HG02610 (cell line): ENCODE data around the gene SMAGP.
"Not testable (repeated sequence)": the region's sequence is repeated elsewhere in the genome, so short reads cannot be mapped to it uniquely, and the experiment has no call there.

ENCODE experiments used
- ATAC-seq: cut with Tn5 transposase; IDR thresholded peaks from one replicate; pipeline ENCODE4 v1.9.1; 2021; ENCODE audit warnings: mild to moderate bottlenecking, moderate library complexity; ENCODE audit not compliant: unreplicated experiment

The SMAGP gene

GRCh38 chr12:51270067-51270950, at the start of gene SMAGP:
TSS of gene SMAGP (minus strand) at chr12:51270415. CDS start at chr12:51269278, 1,137 bp downstream.
- ATAC-seq, result peak; percentile 70

GRCh38 chr12:51318846-51319599, 48.8 kb upstream of the SMAGP start:
- ATAC-seq, result no peak

- not testable (repeated sequence) for ATAC-seq
Observed at GRCh38 chr12:51318057-51318806, 48.0 kb upstream of the SMAGP start.

- no peak for ATAC-seq
Observed at GRCh38 chr12:51311389-51311788, 41.2 kb upstream of the SMAGP start.

- ATAC-seq, result no peak
Observed at GRCh38 chr12:51307655-51308593, 37.7 kb upstream of the SMAGP start.

- no peak for ATAC-seq
Observed at GRCh38 chr12:51306507-51306906, 36.3 kb upstream of the SMAGP start.

- not testable (repeated sequence) for ATAC-seq
Observed at GRCh38 chr12:51300768-51301167, 30.6 kb upstream of the SMAGP start.

- ATAC-seq, result no peak
Observed at GRCh38 chr12:51295651-51296050, 25.4 kb upstream of the SMAGP start.

- not testable (repeated sequence) for ATAC-seq
Observed at GRCh38 chr12:51294097-51294496, 23.9 kb upstream of the SMAGP start.

- ATAC-seq, result no peak
Observed at GRCh38 chr12:51293696-51294095, 23.5 kb upstream of the SMAGP start.

GRCh38 chr12:51291603-51292513, 21.6 kb upstream of the SMAGP start:
- ATAC-seq, result not testable (repeated sequence)

GRCh38 chr12:51285843-51286242, 15.6 kb upstream of the SMAGP start:
- ATAC-seq, result no peak

- ATAC-seq, result no peak
Observed at GRCh38 chr12:51281202-51281924, 11.1 kb upstream of the SMAGP start.

GRCh38 chr12:51275088-51275487, 4.9 kb upstream of the SMAGP start:
- no peak for ATAC-seq

- not testable (repeated sequence) for ATAC-seq
Observed at GRCh38 chr12:51272810-51273209, 2.6 kb upstream of the SMAGP start.

GRCh38 chr12:51270951-51271518, 820 bp upstream of the SMAGP start:
- no peak for ATAC-seq

- ATAC-seq, result peak; percentile 15
Observed at GRCh38 chr12:51269174-51270066, 795 bp downstream of the SMAGP start.
